HepG2 (cell line): ENCODE results near the gene RNASE13. TPM values are rescaled to one million over a fixed set of nuclear protein-coding genes. Genes with fewer than 3 reads are reported as not detected.

Source experiments
- MEF2D ChIP-seq: sonication (generic); formaldehyde crosslinking; IDR thresholded peaks from 2 replicates; pipeline ENCODE4 v1.5.1; 2020; ENCODE audit warnings: mild to moderate bottlenecking, missing genetic modification reagents
- SETDB1 ChIP-seq: sonication (generic); formaldehyde crosslinking; IDR thresholded peaks from 2 replicates; pipeline ENCODE4 v1.5.1; 2020; ENCODE audit warnings: missing genetic modification reagents, mild to moderate bottlenecking, borderline replicate concordance
- SP4 ChIP-seq: sonication (generic); formaldehyde crosslinking; IDR thresholded peaks from 2 replicates; pipeline ENCODE4 v1.8.1; 2023; ENCODE audit warnings: mild to moderate bottlenecking, missing genetic modification reagents
- ZBTB2 ChIP-seq: sonication (generic); formaldehyde crosslinking; IDR thresholded peaks from 2 replicates; pipeline ENCODE4 v1.8.0; 2022; ENCODE audit warnings: low read depth, missing genetic modification reagents
- ZBTB7B ChIP-seq: sonication (generic); formaldehyde crosslinking; IDR thresholded peaks from 2 replicates; pipeline ENCODE4 v1.4.0; 2020; ENCODE audit warnings: missing genetic modification reagents
- ZNF253 ChIP-seq: sonication (generic); formaldehyde crosslinking; IDR thresholded peaks from 2 replicates; pipeline ENCODE4 v1.8.0; 2022; ENCODE audit warnings: mild to moderate bottlenecking, missing genetic modification reagents, borderline replicate concordance
- ZNF331 ChIP-seq: sonication (generic); formaldehyde crosslinking; IDR thresholded peaks from 2 replicates; pipeline ENCODE4 v1.4.0; 2020; ENCODE audit warnings: missing genetic modification reagents
- ZNF563 ChIP-seq: sonication (generic); formaldehyde crosslinking; IDR thresholded peaks from 2 replicates; pipeline ENCODE4 v1.8.0; 2022; ENCODE audit warnings: mild to moderate bottlenecking, moderate library complexity, missing genetic modification reagents
- polyA plus RNA-seq, 8 experiments: library from polyadenylated mRNA; depleted of rRNA in 3 of 8; stranded (reverse) in 7 of 8; unstranded in 1 of 8; fragments of >200 nt; fragmentation: Illumina TruSeq in 4 of 8; extraction: Trizol in 4 of 8; gene quantifications; 2 replicates each; pipeline versions ENCODE4 v1.2.1 to v1.2.3, GENCODE V29; 2011 to 2016; ENCODE audit warnings: low read depth in 4 of 8, missing spikeins in 1 of 8, mixed read lengths in 1 of 8; ENCODE audit not compliant: insufficient read depth in 1 of 8
- total RNA-seq, 5 experiments: library from RNA; depleted of rRNA; stranded (reverse); fragments of >200 nt; fragmentation: Illumina TruSeq; extraction: Trizol; gene quantifications; 2 replicates each; pipeline ENCODE4 v1.2.3, GENCODE V29; 2016; ENCODE audit warnings: low read depth in 1 of 5
- TF ChIP-seq, protein P1 (sequence below): sonication (generic); formaldehyde crosslinking; IDR thresholded peaks from 2 replicates; pipeline ENCODE4 v1.4.0; 2020; ENCODE audit warnings: low read depth, mild to moderate bottlenecking, missing genetic modification reagents

RNASE13 gene
- total and polyA plus RNA-seq, 2 of the 13 experiments (the other 11 are each of a cell fraction or from before 2014, with no cell fraction given) = 1.0 TPM; not detected in 1

- no peak for TF ChIP-seq SETDB1 (CRISPR knock-in tag)
- no peak for TF ChIP-seq ZBTB2 (CRISPR knock-in tag)
- TF ChIP-seq MEF2D (CRISPR knock-in tag) = 0 out of 2 replicates have a peak, but pooled peaks have one; percentile 32
- TF ChIP-seq ZNF563 = no peak
- TF ChIP-seq ZNF331 (CRISPR knock-in tag) = no peak
- TF ChIP-seq ZNF253 (CRISPR knock-in tag) = no peak
- TF ChIP-seq ZBTB7B (CRISPR knock-in tag) = no peak
- TF ChIP-seq, protein P1, sequence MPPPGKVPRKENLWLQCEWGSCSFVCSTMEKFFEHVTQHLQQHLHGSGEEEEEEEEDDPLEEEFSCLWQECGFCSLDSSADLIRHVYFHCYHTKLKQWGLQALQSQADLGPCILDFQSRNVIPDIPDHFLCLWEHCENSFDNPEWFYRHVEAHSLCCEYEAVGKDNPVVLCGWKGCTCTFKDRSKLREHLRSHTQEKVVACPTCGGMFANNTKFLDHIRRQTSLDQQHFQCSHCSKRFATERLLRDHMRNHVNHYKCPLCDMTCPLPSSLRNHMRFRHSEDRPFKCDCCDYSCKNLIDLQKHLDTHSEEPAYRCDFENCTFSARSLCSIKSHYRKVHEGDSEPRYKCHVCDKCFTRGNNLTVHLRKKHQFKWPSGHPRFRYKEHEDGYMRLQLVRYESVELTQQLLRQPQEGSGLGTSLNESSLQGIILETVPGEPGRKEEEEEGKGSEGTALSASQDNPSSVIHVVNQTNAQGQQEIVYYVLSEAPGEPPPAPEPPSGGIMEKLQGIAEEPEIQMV = 0 out of 2 replicates have a peak, but pooled peaks have one; percentile 40
- TF ChIP-seq SP4 (CRISPR knock-in tag) = no peak
These were observed 22.0 kb upstream of the RNASE13 start (continued) for GRCh38 chr14:21056520-21057163.
